HG03139 (cell line): ENCODE measurements around the gene GPR25.
"Not testable (repeated sequence)": the region's sequence is repeated elsewhere in the genome, so short reads cannot be mapped to it uniquely, and the experiment has no call there.

Experiments used
- ATAC-seq: cut with Tn5 transposase; IDR thresholded peaks from one replicate; pipeline ENCODE4 v1.9.1; 2021; ENCODE audit not compliant: unreplicated experiment

Gene GPR25

GRCh38 chr1:200911361-200911760 lies 38.6 kb downstream of the GPR25 start:
- no peak for ATAC-seq

- not testable (repeated sequence) for ATAC-seq
These were observed 39.2 kb downstream of the GPR25 start for GRCh38 chr1:200911936-200912335.

GRCh38 chr1:200912737-200913407 lies 40.1 kb downstream of the GPR25 start:
- no peak for ATAC-seq

DNA sequence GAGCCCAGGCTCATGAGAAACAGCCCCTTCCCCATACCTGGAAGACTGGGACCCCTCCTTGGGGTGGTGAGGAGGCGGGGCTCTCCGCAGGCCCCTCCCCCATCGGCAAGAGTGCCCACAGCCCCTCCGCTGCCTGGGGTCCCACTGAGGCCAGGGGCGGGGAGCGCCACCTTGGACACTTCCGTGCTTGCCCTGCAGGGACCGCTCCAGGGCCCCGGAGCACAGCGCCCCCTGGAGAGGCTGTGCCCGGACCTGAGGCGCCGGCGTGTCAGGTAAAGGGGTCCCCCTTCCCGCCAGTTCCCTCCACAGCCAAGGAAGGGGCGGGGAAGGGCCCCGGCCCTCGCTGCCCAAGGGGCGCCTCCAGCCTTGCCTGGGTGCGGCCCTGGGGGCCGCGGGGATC lies 43.4 kb downstream of the GPR25 start:
- no peak for ATAC-seq

DNA sequence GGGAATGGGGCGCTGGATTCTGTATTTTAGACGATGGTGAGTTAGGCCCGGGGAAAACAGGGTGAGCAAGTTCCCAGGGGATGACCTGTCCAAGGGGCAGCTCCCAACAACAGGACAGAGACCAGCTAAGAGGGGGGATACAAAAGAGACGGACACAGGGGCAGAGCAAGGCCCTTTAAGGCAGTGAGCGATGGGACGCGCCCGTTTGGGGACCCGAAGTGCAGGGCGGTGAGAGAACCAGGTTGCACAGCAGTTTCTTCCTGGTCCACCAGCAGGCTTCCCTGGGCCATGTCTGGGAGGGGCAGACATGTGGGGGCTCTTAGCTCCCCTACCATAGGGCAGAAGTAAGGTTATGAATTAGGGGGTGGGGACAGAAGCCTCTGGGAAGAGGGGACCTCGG lies 43.9 kb downstream of the GPR25 start:
- no peak for ATAC-seq

- no peak for ATAC-seq
These were observed 44.6 kb downstream of the GPR25 start for GRCh38 chr1:200917291-200917817.

GRCh38 chr1:200918006-200918405 lies 45.2 kb downstream of the GPR25 start:
- no peak for ATAC-seq

DNA sequence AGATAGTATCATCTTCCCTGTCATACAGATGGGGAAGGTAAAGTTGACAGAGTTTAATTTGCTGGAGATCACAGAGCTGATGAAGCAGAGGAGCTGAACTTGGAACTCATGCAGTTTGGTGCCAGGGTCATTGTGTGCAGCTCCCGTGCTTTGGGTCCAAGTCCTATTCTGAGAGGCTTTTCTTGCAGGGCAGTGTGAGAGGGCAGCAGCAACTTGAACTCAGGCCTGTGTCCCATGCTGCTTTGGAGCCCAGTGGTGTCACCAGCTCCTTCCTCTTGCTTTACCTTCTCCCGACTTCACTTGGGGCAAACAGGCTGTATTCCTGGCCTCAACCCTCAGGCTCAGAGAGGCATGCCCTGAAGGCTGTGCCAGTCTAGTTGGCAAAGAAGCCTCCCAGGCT lies 46.6 kb downstream of the GPR25 start:
- no peak for ATAC-seq

DNA sequence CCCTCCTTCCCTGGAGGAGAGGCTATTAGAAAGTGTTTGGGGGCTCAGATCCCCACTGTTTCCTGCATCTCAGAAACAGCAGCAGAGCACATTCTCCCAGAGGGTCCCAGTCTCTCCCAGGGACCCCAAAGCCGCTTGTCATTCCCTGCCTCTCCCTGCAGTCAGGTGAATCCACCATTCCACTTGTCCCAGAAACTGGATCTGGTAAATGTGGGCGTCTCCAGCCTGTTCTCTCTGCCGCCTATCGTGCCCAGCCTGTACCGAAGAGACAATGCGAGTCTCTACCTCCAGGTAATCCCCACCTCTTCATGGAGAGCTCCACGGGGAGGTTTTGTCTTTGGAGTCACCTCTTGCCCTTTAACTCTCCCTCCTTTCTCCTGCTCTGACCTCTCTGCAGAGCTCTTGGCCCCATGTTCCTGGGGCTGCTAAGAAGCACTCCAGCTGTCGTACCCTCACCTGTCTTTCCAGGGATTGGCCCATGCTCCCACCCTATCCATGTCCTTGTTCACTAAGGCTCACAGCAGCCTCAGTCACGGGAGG lies 48.9 kb downstream of the GPR25 start:
- ATAC-seq, result no peak

DNA sequence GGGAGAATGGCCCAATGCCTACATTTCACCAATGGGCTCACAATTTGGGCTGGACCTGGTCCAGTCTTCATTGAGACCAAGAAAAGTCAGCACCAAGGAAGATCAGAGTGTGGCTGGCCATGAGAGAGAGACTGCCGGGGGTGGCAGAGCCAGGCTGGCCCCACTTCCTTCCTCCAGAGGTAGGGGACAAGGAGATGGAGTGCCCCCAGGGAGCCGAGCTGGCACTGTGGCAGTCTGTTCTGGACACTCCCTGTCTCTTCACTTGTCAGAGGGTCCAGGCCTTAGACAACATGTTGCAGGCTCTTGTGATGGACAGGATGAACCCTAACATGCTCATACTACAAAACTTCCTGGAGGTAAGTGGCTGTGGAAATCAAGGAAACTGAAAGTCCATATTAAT lies 49.6 kb downstream of the GPR25 start:
- no peak for ATAC-seq

DNA sequence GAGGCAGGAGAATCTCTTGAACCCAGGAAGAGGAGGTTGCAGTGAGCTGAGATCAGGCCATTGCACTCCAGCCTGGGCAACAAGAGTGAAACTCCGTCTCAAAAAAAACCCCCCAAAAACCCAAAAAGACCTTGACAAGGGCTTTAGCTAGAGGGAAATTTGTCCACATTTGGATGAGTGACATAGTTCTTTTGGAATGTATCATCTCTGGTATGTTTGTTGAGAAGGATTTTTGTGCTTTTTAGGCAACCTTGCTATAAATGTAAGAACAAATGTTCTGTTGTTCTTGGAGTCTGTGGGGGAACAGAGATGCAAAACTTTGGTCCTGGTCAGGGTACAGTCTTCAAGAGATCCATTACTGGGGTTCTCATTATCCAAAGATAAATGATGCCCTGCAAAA lies 50.8 kb downstream of the GPR25 start:
- no peak for ATAC-seq
